Uterus (tissue), 4 donors: Measurements from ENCODE around the gene MCTP1. TPM values are rescaled to one million over a fixed set of nuclear protein-coding genes. Genes with fewer than 3 reads are reported as not detected.

ENCODE experiments used
- DNase-seq, 2 donors: peaks; one replicate each; pipeline ENCODE4 v3.0.0-alpha.2; 2019 to 2020
- H3K27ac ChIP-seq, 2 donors: fragments of 200-600 bp; sonication (generic); 1 replicate in 1 of 2; 2 replicates in 1 of 2; pipeline ENCODE4 v1.5.1; 2016 to 2018
- H3K27me3 ChIP-seq, 2 donors: fragments of 200-600 bp; sonication (generic); one replicate each; pipeline ENCODE4 v1.5.1; 2018 to 2019; ENCODE audit warnings: control low read depth in 1 of 2
- H3K36me3 ChIP-seq, 2 donors: fragments of 200-600 bp; sonication (generic); one replicate each; pipeline ENCODE4 v1.5.1; 2019; ENCODE audit warnings: control low read depth in 1 of 2
- H3K4me1 ChIP-seq, 2 donors: fragments of 200-600 bp; sonication (generic); one replicate each; pipeline ENCODE4 v1.5.1; 2018 to 2019; ENCODE audit warnings: control low read depth in 1 of 2
- H3K4me3 ChIP-seq, 2 donors: fragments of 200-600 bp; sonication (generic); 1 replicate in 1 of 2; 2 replicates in 1 of 2; pipeline ENCODE4 v1.5.1; 2018 to 2019; ENCODE audit warnings: mild to moderate bottlenecking in 1 of 2
- H3K9me3 ChIP-seq, 2 donors: fragments of 200-600 bp; sonication (generic); one replicate each; pipeline ENCODE4 v1.5.1; 2019; ENCODE audit warnings: control low read depth in 1 of 2
- POLR2A ChIP-seq, 2 donors: fragments of 450-650 bp; IDR thresholded peaks; one replicate each; pipeline ENCODE4 v1.6.1; 2016; ENCODE audit warnings: antibody characterized with exemption in 2 of 2, mild to moderate bottlenecking in 1 of 2, moderate library complexity in 1 of 2
- intact Hi-C: fragments of 100-400 bp; cut with DNase I; formaldehyde crosslinking; loops from one replicate; pipeline ENCODE4 v1.15.1; 2023; ENCODE audit warnings: low total_unique reads
- total RNA-seq, 4 donors: library from RNA; depleted of rRNA in 3 of 4; stranded (reverse); fragments of >200 nt in 3 of 4; gene quantifications; one replicate each; pipeline versions ENCODE4 v1.1.0 to v1.2.4, GENCODE V29; 2014 to 2023
- TF ChIP-seq, protein P1 (sequence below), 4 experiments: fragments of 200-600 bp in 2 of 4; fragments of 450-650 bp in 2 of 4; sonication (generic) in 2 of 4; IDR thresholded peaks; one replicate each; pipeline ENCODE4 v1.5.1; 2016 to 2019; ENCODE audit warnings: antibody characterized with exemption in 4 of 4, mild to moderate bottlenecking in 2 of 4, moderate library complexity in 1 of 4
- donor health status: DM: yes; HTN: yes; CAD: no.

Gene MCTP1
- total RNA-seq, 4 donors from 2014 or later, result 25.3 to 114 (median 27.6) TPM

DNA sequence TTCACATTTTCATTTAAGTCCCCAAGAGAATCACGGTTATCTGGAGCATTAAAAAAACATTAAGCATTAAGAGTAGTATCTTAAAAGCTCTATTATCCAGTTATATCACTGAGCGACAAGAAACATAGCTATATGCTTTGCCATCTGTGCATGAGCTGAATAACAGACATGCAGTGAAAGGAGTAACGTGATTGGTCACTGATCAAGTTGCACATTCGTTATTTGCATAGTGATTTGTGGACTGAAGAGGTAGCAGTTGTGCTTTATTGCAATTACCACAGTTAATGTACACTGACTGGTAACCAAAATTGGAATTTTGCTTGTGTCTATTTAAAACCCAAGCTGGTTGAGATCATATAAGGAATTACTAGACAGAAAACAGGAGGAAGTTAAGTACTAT, 107.4 kb downstream of the MCTP1 start:
- TF ChIP-seq, protein P1, sequence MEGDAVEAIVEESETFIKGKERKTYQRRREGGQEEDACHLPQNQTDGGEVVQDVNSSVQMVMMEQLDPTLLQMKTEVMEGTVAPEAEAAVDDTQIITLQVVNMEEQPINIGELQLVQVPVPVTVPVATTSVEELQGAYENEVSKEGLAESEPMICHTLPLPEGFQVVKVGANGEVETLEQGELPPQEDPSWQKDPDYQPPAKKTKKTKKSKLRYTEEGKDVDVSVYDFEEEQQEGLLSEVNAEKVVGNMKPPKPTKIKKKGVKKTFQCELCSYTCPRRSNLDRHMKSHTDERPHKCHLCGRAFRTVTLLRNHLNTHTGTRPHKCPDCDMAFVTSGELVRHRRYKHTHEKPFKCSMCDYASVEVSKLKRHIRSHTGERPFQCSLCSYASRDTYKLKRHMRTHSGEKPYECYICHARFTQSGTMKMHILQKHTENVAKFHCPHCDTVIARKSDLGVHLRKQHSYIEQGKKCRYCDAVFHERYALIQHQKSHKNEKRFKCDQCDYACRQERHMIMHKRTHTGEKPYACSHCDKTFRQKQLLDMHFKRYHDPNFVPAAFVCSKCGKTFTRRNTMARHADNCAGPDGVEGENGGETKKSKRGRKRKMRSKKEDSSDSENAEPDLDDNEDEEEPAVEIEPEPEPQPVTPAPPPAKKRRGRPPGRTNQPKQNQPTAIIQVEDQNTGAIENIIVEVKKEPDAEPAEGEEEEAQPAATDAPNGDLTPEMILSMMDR (IDR thresholded peaks at IDR 0.05), result no peak
- no peak for TF ChIP-seq POLR2A (IDR thresholded peaks at IDR 0.05)
- H3K4me1 ChIP-seq, result no peaks in the 10 kb centered on the region
- no peaks in the 10 kb centered on the region for H3K36me3 ChIP-seq
- no peaks in the 10 kb centered on the region for H3K9me3 ChIP-seq
- H3K27me3 ChIP-seq, result no peaks in the 10 kb centered on the region
- no peak for DNase-seq
- no peak overlapping the region for H3K27ac ChIP-seq
- H3K4me3 ChIP-seq, result no peak overlapping the region
- intact Hi-C loops, result no loop called here

DNA sequence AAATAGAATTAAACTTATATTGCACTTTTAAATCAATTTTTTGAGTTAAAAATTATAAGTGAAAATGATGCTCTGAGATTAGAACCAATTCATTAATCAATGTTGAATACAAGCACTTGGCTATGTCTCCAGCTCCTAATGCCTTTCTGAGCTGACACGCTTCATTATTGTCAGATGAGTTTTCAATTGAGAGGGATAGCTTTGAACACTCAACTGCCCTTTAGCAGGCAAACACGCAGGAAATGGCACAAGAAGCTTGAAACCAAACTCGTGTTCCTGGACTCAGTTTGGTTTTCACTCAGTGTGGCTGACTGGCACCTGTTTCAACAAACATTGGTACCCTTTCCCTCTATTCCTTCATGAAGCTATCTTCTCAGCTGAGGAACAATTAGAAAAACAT, 109.8 kb downstream of the MCTP1 start:
- intact Hi-C loops, result no loop called here
- H3K4me3 ChIP-seq, result no peak overlapping the region
- no peak overlapping the region for H3K27ac ChIP-seq
- no peak for DNase-seq
- no peaks in the 10 kb centered on the region for H3K4me1 ChIP-seq
- TF ChIP-seq, protein P1 (IDR thresholded peaks at IDR 0.05), result no peak
- no peak for TF ChIP-seq POLR2A (IDR thresholded peaks at IDR 0.05)
- no peaks in the 10 kb centered on the region for H3K9me3 ChIP-seq
- H3K27me3 ChIP-seq, result no peaks in the 10 kb centered on the region
- no peaks in the 10 kb centered on the region for H3K36me3 ChIP-seq

DNA sequence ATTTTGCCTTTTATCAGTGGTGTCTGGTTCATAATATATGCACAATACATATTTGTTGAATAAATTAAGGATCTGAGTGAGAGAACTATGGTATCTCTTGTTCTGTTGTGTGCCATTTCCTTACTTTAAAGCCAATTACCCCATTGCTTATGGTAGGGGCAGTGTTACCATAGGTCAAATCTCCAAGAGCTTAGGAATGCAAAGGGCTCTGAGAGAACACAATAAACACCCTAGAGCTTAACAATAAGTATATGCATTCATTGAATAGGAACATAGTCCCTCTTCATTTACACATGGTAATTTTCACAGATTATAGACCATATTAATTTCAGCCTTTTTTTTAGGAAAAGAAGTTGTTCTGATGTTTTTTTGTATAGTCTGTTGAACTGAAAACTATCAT, 112.2 kb downstream of the MCTP1 start:
- H3K4me3 ChIP-seq, result no peak overlapping the region
- no peaks in the 10 kb centered on the region for H3K9me3 ChIP-seq
- H3K27ac ChIP-seq, result no peak overlapping the region
- DNase-seq, result no peak
- no peaks in the 10 kb centered on the region for H3K27me3 ChIP-seq
- no peaks in the 10 kb centered on the region for H3K36me3 ChIP-seq
- no peak for TF ChIP-seq POLR2A (IDR thresholded peaks at IDR 0.05)
- TF ChIP-seq, protein P1 (IDR thresholded peaks at IDR 0.05), result no peak
- H3K4me1 ChIP-seq, result no peaks in the 10 kb centered on the region
- intact Hi-C loops, result no loop called here

DNA sequence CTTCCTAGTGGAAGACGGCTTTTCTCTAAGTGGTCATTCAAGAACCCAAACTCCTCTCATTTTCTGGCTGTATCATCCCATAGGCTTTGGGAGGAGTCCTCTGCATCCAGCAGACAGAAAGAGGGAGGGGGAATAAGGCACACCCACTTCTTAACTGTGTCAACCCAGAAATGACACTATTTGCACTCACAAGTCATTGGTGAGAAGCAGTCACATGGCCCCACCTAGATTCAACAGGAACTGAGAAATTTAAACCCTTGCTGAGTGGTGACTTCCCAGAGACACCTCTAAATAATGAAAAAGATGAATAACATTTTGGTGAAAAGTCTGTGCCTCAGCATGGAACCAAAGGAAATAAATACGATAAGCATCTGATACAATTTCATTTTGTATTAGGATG, 120.0 kb downstream of the MCTP1 start:
- DNase-seq, result no peak
- no peak for TF ChIP-seq POLR2A (IDR thresholded peaks at IDR 0.05)
- TF ChIP-seq, protein P1 (IDR thresholded peaks at IDR 0.05), result no peak
- Histone ChIP-seq H3K9me3 (no peaks in the 10 kb centered on the region), H3K4me3 (no peak overlapping the region), H3K27ac (no peak overlapping the region), H3K4me1 (no peaks in the 10 kb centered on the region), H3K27me3 (no peaks in the 10 kb centered on the region), H3K36me3 (no peaks in the 10 kb centered on the region)
- intact Hi-C loops, result no loop called here

DNA sequence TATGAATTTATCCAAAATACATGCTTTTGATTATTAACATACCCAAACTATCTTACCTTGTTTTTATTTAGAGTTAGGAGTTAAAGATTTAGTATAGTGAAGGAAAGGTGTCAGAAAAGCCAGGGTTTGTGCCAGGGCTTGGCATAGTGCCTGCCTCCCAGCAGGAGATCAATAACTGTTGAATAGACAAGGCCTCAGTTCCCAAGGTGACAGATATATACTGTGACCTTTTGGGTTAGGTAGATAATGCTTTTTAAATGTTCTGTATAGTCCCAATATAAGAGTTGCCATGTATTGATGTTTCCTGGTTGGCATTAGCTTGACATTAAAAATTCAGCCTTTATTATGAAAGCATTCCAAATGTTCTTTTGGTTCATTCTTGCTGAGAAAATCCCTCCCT, 121.8 kb downstream of the MCTP1 start:
- no peak overlapping the region for H3K27ac ChIP-seq
- H3K9me3 ChIP-seq, result no peaks in the 10 kb centered on the region
- no peaks in the 10 kb centered on the region for H3K27me3 ChIP-seq
- DNase-seq, result no peak
- intact Hi-C loops, result no loop called here
- H3K4me3 ChIP-seq, result no peak overlapping the region
- H3K4me1 ChIP-seq, result no peaks in the 10 kb centered on the region
- H3K36me3 ChIP-seq, result no peaks in the 10 kb centered on the region
- TF ChIP-seq POLR2A (IDR thresholded peaks at IDR 0.05), result no peak
- TF ChIP-seq, protein P1 (IDR thresholded peaks at IDR 0.05), result no peak
